Keratinocyte (primary cell): ENCODE measurements around the gene MTCH1.

Experiments
- EZH2 ChIP-seq: IDR thresholded peaks from one replicate; pipeline ENCODE4 v1.6.1; 2012; ENCODE audit warnings: inconsistent platforms, mild to moderate bottlenecking, low read length, moderate library complexity
- TF ChIP-seq, protein P1 (sequence below), 3 experiments: IDR thresholded peaks in 1 of 3; conservative IDR thresholded peaks in 1 of 3; optimal IDR thresholded peaks in 1 of 3; 2 replicates in 2 of 3; 3 replicates in 1 of 3; pipeline versions ENCODE3 to v1.5.1; 2011; ENCODE audit warnings: low read length in 3 of 3, mild to moderate bottlenecking in 3 of 3, moderate library complexity in 2 of 3, control low read depth in 1 of 3, inconsistent platforms in 1 of 3; ENCODE audit not compliant: insufficient read depth in 2 of 3; ENCODE audit errors: extremely low read depth in 1 of 3

- TF ChIP-seq, protein P1, sequence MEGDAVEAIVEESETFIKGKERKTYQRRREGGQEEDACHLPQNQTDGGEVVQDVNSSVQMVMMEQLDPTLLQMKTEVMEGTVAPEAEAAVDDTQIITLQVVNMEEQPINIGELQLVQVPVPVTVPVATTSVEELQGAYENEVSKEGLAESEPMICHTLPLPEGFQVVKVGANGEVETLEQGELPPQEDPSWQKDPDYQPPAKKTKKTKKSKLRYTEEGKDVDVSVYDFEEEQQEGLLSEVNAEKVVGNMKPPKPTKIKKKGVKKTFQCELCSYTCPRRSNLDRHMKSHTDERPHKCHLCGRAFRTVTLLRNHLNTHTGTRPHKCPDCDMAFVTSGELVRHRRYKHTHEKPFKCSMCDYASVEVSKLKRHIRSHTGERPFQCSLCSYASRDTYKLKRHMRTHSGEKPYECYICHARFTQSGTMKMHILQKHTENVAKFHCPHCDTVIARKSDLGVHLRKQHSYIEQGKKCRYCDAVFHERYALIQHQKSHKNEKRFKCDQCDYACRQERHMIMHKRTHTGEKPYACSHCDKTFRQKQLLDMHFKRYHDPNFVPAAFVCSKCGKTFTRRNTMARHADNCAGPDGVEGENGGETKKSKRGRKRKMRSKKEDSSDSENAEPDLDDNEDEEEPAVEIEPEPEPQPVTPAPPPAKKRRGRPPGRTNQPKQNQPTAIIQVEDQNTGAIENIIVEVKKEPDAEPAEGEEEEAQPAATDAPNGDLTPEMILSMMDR (optimal IDR thresholded peaks at IDR 0.05 in 1 of 3, IDR thresholded peaks at IDR 0.05 in 1 of 3, conservative IDR thresholded peaks at IDR 0.05 in 1 of 3; ENCODE audit: extremely low read depth in 1 of 3, insufficient read depth in 2 of 3, low read length in 3 of 3) = peak in 2 of 3 experiments; percentile 61 to 81
- TF ChIP-seq EZH2 = no peak
These were observed 35.5 kb upstream of the MTCH1 start for GRCh38 chr6:37021356-37022129.
